Activated CD8-positive, alpha-beta memory T cell treated with anti-CD3 and anti-CD28 coated beads, Interleukin-2, amount 50 U/mL, for 1 hour (primary cell): ENCODE data around the gene CRBN.
A peak's percentile ranks its signal among the peaks of the same experiment; 100 is the strongest.

Source experiments
- DNase-seq: peaks from one replicate; pipeline ENCODE4 v3.0.0-alpha.2; 2020; ENCODE audit errors: extremely low read depth

Gene CRBN

DNA sequence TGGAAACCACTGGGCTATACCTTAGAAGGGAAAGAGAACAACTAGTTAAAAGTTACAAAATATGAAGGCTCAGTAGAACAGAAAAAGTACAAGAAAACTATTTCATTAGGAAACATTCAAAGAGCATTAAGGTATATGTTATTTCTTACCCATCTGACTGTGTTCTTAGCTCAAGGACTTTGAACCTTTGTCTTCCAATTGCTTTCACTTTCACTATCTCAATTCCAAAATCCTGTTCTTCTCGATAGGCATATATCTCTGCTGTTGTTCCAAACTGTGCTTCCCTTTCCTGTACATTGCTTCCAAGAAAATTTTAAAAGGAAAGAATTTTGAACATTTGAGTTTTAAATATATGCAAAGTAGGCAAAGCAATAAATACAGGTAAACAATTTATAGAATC is 6.9 kb downstream of the CRBN start:
- DNase-seq, result no peak

DNA sequence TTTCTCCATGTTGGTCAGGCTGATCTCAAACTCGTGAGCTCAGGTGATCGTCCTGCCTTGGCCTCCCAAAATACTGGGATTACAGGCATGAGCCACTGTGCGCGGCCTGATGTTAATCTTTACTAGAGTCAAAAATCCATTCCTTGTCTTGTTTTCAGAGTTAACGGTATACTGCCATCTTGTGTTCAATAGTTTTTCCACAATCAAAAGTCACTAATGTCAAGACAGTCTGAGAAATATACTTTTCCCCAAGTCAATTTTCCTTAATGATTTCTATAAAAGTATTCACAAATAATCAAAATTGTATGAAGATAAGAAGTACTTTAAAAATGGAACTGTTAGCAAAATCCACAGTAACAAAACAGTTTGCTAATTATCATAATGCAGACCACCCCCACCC is 8.5 kb downstream of the CRBN start:
- no peak for DNase-seq

DNA sequence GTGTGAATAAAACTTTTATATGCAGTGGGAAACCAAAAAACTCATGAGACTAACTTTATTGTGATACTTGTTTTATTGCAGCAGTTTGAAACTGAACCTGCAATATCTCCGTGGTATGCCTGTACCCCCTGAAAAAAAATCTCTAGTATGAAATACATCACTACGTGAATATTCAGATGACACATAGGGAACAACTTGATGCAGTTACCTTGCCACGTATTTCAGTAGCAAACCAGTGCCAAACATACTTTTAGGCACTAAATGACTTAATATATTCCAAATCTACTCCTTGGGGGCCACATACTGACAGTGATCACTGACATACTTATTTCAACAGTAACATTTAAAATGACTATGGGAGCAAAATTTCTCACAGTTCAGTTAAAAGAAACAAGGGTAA is 13.8 kb downstream of the CRBN start:
- no peak for DNase-seq

DNA sequence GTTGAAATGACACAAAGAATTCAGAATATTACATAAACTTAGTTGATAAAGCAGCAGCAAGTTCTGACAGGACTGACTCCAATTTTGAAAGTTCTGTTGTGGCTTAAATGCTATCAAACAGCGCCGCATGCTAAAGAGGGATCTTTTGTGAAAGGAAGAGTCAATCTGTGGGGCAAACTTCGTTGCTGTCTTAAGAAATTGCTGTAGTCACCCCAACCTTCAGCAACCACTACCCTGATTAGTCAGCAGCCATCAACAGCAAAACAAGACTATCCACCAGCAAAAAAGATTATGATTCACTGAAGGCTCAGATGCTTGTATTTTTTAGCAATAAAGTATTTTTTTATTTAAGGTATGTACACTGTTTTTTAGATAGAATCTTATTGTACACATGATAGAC is 14.2 kb downstream of the CRBN start:
- DNase-seq, result no peak

DNA sequence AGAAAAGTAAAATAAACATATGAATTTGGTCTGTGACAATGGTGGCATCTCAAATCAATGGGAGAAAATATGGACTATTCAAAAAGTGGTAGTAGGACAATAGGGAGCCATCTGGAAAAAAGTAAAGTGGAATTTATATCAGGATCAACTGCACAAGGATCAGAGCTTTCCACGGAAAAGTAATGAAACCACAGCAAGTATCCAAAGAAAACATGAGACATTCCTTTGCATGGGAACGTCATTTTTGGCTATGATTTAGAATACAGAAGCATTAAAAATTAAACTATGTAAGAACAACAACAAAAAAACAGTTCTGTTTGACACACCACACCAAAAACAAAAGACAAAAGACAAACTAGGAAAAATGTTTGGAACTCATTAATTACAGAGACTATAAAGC is 18.7 kb downstream of the CRBN start:
- DNase-seq, result no peak

DNA sequence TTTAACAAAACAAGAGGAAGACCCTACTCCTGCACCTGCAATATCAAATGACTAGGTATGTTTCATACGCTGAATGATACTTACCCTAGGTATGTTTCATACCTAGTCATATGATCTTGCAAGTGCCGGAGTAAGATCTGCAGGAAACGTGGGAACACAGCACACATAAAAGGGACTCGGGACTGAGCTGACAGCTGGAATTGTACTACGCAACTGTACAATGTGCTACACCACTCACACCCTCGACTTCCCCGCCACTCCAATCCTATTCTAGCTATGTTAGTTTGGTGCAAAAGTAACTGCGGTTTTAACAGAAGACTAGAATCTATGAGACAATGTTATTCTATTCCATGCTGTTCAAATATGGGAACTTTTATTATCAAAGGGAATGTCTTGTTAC is 22.0 kb downstream of the CRBN start:
- no peak for DNase-seq

DNA sequence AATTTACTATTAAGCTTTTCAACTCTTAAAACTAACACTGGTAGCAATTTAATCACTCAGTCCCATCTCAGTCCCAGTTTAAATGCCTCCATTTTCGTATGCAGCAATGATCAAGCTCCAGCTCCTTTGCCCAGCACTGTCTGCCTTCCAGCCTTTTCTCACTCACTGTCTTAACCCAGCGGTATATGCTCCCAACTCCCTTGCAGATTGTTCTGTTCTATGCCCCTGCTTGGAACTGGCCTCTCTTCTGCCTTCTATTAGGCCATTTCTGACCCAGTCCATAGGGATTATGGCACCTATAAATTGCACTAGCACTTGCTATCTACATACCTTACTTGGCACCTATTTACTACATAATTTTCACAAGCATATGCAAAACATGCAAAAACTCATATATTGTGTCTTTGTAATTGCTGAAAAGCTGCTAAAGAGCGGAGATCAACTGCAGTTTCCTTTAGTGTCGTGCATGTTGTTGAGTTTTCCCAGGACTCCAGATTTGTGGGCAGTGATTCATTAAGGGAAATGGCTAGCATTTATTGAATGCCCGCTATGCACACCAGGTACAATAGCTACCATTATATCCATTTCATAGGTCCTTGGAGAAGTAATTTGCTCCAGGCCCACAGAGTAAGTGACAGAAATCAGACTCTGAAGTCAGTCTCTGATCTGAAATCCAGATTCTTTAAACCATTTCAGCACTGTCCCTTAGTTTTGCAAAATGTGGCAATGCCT is 24.4 kb downstream of the CRBN start:
- DNase-seq, result no peak

DNA sequence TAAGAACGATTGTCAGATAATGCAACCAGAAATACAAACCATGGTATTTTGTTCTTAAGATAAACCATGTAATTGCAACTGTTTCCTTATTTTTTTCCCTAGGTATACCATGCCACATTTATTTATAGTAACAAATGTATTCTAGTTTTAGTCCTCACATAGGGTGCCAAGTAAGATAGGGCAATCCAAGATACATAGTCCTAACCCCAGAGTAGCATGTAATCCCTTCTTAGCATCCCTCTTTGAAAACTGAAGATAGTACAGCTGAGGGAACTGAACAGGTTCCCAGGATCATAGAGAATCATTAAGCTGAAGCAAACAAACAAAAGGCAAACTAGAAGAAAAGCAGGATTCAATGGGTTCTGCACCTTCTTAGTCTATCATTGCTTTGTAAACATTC is 28.0 kb downstream of the CRBN start:
- DNase-seq, result no peak

DNA sequence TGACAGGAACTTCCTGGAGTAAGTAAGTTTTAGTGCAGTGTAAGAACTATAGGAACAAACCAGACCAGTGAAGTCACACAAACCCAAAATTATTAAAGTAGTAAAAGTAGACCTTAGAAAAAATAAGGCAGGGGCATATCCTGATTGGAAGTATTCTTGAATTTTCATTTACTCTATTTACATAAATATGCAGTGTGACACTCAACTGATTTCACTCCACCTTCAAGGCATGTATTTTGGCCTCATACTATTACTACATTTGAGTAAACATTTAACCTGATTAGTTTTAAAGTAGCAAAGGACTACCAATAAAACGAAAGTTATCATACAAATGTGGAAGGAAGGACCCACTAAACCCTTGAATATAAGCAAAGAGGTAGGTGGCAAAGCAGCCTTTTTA is 29.9 kb downstream of the CRBN start:
- DNase-seq, result no peak

DNA sequence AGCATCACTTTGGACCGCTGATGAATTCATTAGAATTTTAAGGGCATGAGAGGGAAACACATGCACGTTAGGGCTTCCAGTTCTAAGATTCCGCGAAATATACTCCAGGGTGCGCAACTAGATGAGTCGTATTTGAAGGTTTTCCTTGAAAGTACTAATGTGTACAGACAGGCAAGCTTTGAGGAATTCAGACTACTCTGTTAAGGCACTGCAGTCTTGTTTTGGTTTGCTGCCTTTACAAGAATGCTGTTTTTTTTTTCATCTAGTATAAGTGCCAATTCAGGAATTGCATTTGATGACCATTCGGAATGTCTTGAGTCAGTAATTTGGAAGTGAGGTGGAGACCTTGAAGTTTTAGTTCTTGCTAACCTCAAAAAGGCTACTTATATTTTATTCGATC is 33.7 kb downstream of the CRBN start:
- no peak for DNase-seq

DNA sequence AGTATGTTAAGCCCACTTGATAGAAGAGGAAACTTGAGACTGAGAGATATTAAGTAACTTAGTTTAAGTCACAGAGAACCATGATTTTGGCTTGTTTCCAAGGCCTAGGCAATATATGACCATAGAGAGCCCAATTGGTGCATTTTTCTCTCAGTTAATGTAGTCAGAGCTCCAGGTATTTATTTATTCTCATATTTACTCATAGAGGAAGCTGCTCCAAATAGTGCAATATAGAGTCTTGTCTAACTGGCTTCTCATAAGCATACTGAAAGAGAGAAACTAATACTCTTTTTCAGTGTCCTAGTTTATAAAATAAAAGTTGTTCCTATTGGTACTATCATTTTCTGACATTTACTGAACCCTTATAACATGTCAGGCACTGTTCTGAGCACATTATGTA is 37.6 kb downstream of the CRBN start:
- no peak for DNase-seq

DNA sequence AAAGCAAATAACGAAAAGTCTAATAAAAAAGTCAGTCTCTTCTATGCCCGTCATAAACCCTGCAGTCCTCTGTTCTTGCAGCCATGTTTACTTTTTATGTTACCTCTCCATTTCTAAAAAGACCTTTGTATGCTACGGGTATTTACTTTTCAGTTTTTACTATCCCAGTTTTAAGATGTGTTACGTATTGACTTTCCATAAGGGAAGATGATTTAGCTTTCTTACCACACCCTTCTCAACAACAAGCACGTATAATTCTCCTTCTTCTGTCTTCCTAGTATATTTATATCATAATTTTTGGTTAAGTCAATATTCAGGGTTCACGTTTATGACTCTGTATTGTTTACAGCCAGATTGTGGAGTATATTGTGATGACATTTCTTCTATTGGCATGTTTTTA is 42.0 kb downstream of the CRBN start:
- no peak for DNase-seq

DNA sequence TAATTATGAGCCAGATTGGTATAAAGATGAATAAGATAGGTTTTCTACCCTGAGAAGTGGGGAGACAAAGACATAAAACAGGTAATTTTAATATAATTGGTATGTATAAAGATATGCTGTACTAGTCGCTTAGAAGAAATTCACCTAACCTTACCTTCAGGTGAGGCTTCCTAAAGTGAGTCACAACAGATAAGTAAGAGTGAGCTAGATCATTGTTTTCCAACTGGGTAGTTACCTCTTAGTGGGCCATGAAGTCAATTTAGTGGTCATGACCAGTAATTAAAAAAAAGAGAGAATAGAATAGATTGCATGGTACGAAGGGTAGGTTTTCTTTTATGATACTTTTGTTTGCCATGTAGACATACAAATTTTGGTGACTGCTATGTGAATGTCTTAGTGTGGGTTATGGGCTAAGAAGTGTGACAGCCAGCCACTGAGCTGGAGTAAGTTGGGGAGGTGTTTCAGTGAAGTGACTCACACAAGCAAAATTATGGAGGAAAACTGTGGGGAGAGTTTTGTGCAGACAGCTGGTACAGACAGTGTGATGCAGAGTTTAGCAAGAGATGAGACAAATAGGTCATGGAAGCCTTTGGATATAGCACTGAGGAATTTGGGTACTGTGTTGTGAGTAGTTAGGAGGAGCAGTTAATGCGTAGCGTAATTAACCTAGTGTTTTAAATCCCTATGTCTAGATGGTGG is 44.6 kb downstream of the CRBN start:
- DNase-seq, result no peak

DNA sequence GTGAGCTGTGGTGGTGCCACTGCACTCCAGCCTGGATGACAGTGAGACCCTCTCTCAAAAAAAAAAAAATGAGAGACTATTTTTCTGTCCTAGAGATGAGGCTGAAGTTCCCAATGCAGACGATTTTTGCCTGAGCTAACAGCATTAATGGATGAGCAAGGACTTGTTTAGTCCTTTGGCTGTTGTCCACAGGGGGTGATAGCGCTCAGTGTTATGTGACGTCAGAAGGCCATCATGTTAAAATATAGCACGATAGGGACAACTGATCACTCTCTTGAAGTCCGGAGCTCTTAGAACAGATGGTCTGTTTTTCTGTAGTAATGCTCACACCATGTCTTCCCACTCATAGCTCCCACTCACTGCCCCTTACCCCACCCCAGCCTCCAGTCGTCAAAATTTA is 46.0 kb downstream of the CRBN start:
- no peak for DNase-seq

DNA sequence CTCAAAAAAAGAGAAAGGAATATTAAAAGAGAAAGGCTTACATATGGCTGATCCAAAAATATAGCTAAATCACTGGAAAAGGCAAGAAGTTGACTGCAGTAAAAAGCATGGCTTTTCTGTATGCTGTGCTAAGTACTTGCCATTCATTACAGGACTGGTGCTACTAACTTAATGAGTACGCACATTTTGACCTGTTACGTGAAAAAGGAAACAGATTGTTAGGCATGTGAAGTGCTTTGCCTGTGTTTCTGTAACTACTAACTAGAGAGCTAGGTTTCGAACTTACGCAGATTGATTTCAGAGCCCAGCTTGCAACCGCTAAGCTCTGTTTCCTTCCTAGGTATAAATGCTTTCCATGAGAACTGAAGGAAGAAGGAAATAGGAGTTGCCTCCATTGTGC is 49.9 kb downstream of the CRBN start:
- DNase-seq, result no peak

DNA sequence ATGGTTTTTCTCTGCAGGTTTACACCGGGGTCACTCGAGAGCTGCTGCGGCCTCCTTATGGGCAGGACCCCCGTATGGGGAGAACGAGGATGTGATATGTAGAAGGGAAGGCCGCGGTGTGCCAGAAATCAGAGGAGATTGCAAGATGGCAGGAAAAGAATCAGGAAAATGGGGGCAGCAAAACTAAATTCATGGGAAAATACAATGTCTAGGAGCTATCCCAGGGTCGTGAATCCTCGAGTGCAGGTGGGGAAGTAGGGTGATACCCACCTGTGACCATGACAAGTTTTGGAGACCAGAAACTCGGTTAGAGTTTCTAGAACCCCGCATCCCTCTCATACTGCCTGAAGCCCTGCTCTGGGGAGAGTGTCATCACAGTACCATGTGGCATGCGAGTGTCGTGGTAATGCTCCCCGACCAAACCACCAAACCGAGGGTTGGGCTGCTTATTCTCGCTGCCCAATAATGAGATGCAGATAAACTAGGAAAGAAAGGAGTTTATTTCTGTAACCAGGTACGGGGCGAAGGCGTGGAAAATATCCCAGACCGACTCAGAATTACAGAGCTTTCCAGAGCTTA is 52.0 kb downstream of the CRBN start:
- DNase-seq, result no peak

DNA sequence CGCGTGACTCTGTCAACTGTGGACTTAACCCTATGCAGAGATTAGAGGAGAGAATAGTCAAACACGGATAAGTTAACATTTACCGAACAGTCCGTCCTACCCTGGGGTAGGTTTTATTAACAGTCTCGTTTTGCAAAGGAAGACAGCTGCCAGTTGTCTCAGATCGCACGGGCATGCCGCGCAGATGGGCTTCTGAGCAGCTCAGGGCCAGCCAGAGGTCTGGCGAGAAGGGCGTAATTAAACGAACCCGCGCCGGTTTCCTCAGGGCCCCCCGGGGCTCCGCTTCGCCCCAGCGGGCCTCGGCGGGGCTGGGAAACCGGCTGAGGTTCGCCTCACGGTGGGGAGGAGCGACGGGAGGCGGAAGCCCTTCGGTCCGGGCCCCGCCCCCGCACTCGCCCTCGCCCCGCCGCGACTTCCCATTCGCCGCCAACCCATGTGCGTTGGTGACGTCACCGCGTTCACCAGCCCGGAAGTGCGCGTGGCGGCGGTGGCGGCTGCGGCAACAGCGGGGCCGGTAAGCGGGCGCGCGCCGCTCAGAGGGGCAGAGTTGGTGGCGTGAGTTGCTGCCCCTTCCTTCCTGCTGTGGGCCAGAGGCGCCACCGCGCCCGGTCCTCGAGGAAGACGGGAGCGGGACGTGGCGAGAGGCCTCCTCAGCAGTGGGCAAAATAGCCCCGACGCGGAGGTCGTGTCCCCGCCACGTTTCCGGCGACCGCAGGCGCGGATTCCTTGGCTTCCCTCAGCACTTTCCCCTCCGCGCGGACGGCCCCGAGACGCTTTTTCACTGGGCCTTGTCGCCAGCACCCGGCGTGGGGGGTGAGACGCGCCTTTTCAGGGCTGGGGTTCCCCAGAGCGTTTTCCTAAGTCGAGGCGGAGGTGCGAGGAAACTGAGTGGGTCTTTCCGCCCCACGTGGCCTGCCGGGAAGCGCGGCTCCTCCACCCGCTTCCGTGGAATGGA is 52.7 kb downstream of the CRBN start, which contains the start of gene TRNT1:
TSS of gene TRNT1 (plus strand) at position 464 of the 955 bp plus-strand sequence. CDS start 2,101 bp downstream, outside the sequence.
- DNase-seq, result peak; percentile 89

DNA sequence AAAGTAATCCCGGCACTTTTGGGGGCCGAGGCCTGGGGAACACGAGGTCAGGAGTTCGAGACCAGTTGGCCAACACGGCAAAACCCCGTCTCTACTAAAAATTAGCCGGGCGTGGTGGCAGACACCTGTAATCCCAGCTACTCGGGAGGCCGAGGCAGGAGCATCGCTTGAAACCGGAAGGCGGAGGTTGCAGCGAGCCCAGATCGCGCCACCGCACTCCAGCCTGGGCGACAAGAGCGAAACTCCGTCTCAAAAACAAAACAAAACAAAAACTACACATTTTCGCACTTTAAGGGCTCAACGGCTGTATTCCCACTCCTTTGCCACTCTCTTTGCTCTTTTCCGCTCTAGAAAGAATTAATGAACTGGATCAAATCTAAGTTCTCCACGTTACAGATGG is 53.5 kb downstream of the CRBN start:
- no peak for DNase-seq

DNA sequence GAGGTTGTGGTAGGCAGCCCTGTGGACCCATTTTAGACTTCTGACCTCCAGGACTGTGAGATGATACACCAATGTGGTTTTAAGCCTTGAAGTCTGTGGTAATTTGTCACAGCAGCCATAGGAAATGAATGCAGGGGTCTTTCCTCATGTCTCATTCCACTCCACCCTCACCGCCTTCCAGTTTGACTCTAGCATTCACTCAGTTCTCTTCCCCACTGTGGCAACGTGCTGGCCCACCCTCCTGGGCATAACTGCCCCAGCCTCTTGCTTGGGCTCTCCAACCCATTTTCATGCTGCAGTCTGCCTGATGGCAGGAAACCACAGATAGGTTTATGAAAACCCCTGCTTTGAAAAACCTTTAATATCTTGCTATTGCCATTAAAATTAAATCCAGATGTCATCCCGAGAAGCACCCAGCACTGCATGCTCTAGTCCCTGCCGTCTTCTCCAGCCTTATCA is 60.1 kb downstream of the CRBN start:
- no peak for DNase-seq

DNA sequence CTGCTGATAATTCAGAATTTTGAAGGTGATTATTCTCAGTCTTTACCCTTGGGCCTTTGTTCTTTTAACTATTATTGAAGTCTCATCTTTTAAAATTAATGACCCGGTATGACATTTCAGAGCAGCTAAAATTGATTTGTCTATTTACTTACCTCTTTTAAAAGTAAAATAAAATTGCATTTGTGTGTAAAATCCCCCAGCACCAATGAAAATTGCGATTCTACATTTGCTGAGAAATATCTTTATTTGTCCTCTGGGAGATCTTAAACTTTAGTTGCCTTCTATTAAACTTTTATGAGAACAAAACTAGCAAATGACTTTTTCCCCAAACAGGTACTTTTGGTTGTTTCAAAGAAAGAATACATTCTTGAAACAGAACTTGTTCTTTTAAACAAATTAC is 61.8 kb downstream of the CRBN start:
- DNase-seq, result no peak

DNA sequence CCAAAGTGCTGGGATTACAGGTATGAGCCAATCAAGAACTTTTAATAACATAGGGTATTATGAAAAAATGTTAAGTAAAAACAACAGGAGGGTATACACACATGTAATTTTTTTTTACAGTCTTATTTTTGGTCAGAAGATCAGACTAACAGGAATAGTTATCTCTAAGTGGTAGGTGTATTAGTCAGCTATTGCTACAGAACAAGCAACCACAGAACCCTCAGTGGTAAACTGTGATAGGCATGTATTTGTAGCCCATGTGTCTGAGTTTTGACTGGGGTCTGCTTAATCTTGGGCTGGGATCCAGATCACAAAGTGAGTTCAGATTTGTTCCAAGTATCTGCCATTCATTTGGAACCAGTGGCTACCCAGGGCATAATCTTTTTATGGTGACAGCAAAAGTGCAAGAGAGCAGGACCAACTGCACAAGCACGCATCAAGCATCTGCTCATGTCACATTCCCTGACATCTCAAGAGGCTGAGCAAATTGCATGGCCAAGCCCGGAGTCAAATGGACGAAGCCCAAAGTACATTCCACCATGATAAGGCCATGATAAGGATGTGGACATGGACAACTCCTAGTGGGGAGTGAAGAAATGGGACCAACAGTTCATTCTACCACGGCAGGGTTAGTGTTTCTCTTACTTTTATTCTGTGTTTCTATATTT is 66.3 kb downstream of the CRBN start:
- DNase-seq, result no peak
